GM12891 (cell line): ENCODE results near the gene LENG1. TPM values are rescaled to one million over a fixed set of nuclear protein-coding genes. Genes with fewer than 3 reads are reported as not detected.
"Not testable (repeated sequence)": the region's sequence is repeated elsewhere in the genome, so short reads cannot be mapped to it uniquely, and the experiment has no call there.

ENCODE experiments used
- DNase-seq: peaks from one replicate; pipeline ENCODE4 v3.0.0; 2011; ENCODE audit warnings: low spot score; ENCODE audit not compliant: insufficient read length
- FAIRE-seq: peaks from 2 replicates; lab custom pipeline; 2011; peaks lifted over from hg19 to GRCh38; lab: Jason Lieb, UNC
- PAX5 ChIP-seq: IDR thresholded peaks from 2 replicates; pipeline ENCODE4 v1.6.1; 2011; ENCODE audit warnings: low read length, moderate library complexity, mild to moderate bottlenecking; ENCODE audit not compliant: insufficient read depth, severe bottlenecking
- POLR2A ChIP-seq: IDR thresholded peaks from 2 replicates; pipeline ENCODE4 v1.6.1; 2011; ENCODE audit warnings: low read depth, low read length, control low read depth
- POLR2AphosphoS5 ChIP-seq: IDR thresholded peaks from 2 replicates; pipeline ENCODE4 v1.6.1; 2011; ENCODE audit warnings: low read depth, low read length, control low read depth
- POU2F2 ChIP-seq: IDR thresholded peaks from 2 replicates; pipeline ENCODE4 v1.6.1; 2011; ENCODE audit warnings: low read depth, mild to moderate bottlenecking, control low read depth, low read length, moderate library complexity
- SPI1 ChIP-seq: IDR thresholded peaks from 2 replicates; pipeline ENCODE4 v1.6.1; 2011; ENCODE audit warnings: low read depth, low read length, control low read depth
- TAF1 ChIP-seq: IDR thresholded peaks from 2 replicates; pipeline ENCODE4 v1.6.1; 2011; ENCODE audit warnings: low read depth, low read length, control low read depth
- polyA plus RNA-seq: library from polyadenylated mRNA; unstranded; fragments of >200 nt; gene quantifications from one replicate; pipeline ENCODE4 v1.2.1, GENCODE V29; 2012; ENCODE audit warnings: low read depth, missing spikeins, inconsistent platforms; ENCODE audit not compliant: missing spikeins

The LENG1 gene
- 5.9 TPM for polyA plus RNA-seq

DNA sequence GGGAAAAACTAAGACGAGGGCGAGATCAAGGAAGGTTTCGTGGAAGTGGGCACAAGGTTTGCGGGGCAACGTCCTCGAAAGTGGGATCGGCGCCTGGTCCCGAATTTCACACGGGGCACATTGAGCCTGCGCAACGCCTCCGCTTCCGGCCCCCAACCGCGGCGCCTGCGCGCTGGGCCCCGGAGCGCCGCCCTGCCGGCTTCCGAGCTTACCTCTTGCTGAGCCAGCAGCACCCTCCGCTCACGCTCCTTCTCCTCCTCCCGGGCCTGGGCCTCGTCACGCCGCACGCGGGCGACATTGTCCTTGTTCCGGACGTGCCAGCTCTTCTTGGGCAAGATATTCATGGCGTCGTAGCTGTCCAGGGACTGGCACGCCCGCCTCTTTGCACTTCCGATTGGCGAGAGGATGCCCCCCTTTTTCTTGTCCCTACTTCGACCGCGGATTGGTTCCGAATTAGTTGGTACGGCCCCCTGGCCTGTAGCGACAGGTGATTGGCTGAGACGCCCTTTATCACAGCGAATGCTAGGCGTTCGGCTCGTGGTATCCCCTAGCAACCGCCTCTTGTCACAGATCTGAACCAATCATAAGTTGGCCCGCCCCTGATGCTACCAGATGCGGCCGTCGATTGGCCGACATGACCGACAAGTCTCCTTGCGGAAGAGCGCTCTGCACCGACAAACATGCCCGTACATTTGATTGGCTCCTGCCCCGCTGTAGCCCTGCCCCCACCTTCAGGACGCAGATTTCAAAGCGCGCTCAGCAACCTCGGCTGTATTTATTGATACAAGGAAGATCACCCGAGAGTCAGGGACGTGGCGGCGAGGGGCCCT is at the start of gene LENG1:
Gene LENG1, minus strand, starts transcription at position 370 of the 830 bp plus-strand sequence. Its CDS starts 26 bp downstream, at position 344.
- TF ChIP-seq POU2F2 = peak; percentile 78; the same call in 1 of the 2 replicates
- peak; percentile 82 for TF ChIP-seq POLR2A
- no peak for TF ChIP-seq PAX5
- TF ChIP-seq SPI1 = no peak
- TF ChIP-seq POLR2AphosphoS5 = peak; percentile 94
- TF ChIP-seq TAF1 = peak; percentile 78
- FAIRE-seq (peak; percentile 100), DNase-seq (peak; percentile 96)

DNA sequence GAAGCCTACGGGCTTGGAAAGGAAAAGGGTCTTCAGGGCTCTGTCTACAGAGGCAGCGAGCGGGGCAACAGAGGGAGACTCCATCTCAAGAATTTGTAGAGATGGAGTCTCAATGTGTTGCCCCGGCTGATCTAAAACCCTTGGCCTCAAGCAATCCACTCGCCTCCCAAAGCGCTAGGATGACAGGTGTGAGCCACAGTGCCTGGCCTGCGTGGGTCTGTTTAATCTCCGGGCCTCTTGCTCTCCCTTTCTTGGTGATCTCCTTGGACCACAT is 49.2 kb upstream of the LENG1 start:
- FAIRE-seq (no peak), DNase-seq (no peak)
- TF ChIP-seq SPI1 (no peak), PAX5 (no peak), POLR2A (no peak), POLR2AphosphoS5 (no peak), TAF1 (no peak), POU2F2 (no peak)

DNA sequence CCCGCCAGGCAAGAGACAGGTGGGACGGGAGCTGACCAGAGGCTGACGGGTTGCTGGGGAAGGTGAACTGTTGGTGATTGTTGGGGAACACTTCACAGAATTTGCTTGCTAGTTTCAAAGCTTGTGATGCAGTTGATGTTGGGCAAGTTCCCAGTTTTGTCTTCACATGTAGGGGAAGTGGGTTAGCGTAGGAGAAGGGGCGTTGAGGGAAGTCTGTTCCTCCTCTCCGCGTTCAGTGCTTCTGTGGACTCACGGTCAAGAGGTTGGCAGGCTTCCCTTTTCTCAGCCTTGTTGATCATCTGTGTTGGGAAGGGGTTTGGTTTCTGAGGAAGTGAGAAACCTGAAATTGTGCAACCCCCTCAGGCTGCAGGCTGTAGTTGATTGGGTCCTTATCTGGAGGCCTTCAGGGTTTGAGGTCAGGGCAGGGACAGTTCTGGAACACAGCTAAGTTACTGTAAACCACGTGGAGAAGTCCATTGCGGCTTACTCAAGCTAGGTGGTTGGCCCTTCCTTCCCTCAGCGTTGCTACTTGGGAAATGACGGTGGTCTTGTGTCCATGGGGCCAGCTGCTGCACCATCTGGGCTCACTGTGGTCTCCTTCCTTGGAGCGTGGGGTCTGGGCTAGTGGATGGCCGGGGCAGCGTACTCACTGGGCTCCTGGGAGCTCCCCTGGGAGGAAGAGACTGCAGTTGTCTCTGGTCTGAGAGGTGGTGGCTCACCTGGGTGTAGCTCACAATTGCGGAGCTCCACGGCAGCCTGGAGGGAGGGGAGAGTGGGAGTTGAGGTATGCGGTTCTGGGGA is 48.7 kb upstream of the LENG1 start:
- TF ChIP-seq SPI1 (peak; percentile 95), POLR2AphosphoS5 (peak; percentile 88), PAX5 (no peak), POU2F2 (peak; percentile 8; the same call in 1 of the 2 replicates)

DNA sequence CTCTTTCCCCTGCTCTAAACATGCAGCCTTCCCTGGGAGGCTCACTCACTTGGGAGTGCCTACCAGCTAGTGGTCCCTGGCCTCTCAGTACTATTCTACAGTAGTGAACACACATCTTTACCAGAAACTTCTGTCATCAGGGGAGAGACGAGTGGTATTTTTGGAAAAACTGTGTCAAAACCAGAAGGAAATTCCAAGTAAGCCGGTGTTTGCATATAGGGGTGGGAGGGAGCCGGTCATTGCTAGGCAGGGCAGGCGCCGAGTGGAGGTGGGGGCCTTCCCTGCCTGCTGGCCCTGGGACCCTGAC is 48.1 kb upstream of the LENG1 start:
- TF ChIP-seq TAF1 (no peak), POU2F2 (peak; percentile 6; the same call in 1 of the 2 replicates)
- DNase-seq (no peak), FAIRE-seq (no peak)

More for the DNA sequence above, 48.7 kb upstream of the LENG1 start:
- FAIRE-seq = peak; percentile 85
- DNase-seq = no peak

DNA sequence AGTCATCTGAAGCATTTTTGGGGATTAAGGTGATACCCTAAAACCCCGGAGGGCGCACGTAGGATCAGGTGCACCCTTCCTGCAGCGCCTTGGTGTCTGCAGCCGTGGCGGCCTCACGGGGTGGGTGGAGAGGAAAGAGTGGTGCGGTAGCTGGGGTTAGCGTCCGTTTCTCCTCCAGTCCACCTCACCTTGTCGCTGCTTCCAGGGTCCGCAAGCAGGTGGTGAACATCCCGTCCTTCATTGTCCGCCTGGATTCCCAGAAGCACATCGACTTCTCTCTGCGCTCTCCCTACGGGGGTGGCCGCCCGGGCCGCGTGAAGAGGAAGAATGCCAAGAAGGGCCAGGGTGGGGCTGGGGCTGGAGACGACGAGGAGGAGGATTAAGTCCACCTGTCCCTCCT is 47.7 kb upstream of the LENG1 start:
- not testable (repeated sequence) for FAIRE-seq

DNA sequence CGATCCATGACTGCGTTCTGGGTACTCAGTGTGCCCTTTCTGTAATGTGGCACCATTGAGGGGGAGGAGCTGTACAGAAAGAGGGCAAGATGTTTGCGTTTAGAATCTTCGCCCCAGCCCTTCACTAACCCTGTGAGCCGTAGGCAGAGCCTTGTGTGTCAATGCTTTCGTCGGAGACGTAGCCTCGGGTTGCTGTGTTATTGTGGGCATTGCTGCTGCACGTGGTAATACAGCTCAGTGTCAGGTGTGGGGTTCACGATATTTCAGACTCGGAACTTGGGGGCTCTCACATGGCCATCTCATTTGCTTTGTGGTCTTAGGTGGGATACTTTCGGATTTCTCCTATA is 47.3 kb upstream of the LENG1 start:
- FAIRE-seq (no peak), DNase-seq (no peak)
- TF ChIP-seq POLR2AphosphoS5 (peak; percentile 31; the same call in 1 of the 2 replicates), POU2F2 (no peak)

More for the DNA sequence above, 47.7 kb upstream of the LENG1 start:
- not testable (repeated sequence) for DNase-seq

DNA sequence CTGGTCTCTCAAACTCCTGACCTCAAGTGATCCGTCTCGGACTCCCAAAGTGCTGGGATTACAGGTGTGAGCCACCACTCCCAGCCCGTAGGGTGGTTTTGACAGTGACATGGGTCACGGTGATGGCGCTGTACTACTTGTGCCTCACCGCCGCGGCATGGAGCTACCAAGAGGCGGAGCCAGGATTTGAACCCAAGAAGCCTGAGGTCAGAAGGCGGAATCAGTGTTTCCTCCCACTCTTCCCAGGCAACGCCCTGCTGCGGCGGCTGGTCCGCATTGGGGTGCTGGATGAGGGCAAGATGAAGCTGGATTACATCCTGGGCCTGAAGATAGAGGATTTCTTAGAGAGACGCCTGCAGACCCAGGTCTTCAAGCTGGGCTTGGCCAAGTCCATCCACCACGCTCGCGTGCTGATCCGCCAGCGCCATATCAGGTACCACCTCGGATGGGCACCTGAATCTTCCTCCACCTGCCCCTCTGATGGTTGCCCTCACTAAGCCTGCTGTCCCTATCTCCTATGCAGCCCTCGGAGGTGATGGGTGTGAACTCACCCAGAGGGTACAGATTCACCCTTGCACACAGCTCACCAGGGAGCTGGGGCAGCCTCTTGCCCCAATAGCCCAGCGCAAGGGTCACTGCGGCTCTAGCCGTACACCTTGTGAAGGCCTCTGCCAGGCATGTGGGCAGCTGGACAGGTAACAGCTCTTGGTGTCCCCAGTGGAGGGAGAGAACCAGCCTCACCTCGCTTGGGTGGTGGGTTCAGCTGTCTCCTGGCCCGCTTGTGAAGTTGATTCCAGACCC is 46.7 kb upstream of the LENG1 start:
- DNase-seq (no peak), FAIRE-seq (no peak)
- TF ChIP-seq SPI1 = no peak
- TF ChIP-seq POLR2AphosphoS5 = peak; percentile 66

DNA sequence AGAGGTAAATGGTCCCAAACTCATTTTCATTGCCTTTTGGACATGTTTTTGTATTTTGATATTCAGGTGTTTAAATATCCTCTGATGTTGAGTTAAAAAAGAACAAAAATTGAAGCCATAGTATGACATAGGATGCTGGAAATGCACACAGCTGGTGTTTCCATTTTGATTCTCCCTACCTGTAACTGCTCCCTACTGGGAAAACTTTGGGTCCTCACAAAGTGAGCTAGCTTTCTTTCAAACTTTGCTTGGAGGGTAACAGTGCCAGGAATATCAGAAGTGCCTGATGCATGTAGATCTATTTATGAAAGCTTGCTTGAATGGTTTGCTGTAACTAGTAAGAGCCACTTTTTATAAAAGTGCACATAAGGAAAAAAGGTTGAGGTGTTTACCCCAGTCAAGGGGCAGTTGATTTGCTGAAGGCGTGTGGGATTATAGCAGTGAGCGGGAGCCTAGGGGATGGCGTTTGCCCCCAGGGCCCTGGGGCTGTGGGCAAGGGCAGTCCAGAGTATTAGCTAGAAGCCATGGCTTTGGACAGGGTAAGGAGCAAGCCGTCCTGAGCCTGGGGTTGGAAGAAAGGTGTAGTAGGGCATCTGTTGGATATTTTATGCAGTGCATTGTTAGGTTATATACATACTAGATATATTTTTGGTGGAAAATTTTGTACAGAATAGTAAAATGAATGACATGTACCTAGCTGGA is 45.4 kb upstream of the LENG1 start:
- FAIRE-seq (no peak), DNase-seq (no peak)
- TF ChIP-seq POU2F2 (no peak), TAF1 (no peak), POLR2A (no peak), PAX5 (no peak), POLR2AphosphoS5 (no peak; the same call in 1 of the 2 replicates), SPI1 (no peak)

DNA sequence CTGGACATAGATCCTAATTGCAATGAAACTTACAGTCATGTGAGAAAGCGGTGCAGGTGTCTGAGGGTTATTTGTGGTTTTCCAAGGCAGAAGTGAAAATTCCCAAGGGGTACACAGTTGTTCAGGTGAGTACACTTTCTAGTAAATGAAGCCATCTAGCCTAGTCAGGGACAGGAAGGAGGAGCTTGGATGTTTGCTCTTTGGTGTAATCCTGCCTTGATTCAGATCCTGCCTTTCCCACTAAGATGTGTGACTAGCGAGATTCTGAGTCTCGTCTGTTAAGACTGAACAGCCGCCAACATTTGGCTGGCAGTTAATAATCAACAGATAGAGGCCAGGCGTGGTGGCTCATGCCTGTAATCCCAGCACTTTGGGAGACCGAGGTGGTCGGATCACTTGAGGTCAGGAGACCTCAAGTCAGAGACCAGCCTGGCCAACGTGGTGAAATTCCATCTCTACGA is 43.7 kb upstream of the LENG1 start:
- TF ChIP-seq POU2F2 = no peak
- no peak for TF ChIP-seq POLR2A
- TF ChIP-seq SPI1 = no peak
- TF ChIP-seq POLR2AphosphoS5 = no peak
- no peak for TF ChIP-seq TAF1
- no peak for TF ChIP-seq PAX5
- no peak for DNase-seq
- FAIRE-seq = no peak

DNA sequence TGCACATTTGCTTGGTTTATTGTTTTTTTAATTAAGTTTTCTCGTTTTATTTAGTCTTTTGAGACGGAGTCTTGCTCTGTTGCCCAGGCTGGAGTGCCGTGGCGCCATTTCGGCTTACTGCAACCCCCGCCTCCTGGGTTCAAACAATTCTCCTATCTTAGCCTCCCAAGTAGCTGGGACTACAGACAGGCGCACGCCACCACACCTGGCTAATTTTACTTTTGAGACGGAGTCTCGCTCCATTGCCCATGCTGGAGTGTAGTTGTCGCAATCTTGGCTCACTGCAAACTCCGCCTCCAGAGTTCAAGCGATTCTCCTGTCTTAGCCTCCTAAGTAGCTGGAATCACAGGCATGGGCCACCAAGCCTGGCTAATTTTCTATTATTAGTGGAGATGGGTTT is 42.5 kb upstream of the LENG1 start:
- FAIRE-seq (no peak), DNase-seq (no peak)
- TF ChIP-seq POU2F2 (no peak), POLR2A (no peak), PAX5 (no peak), TAF1 (no peak), SPI1 (no peak), POLR2AphosphoS5 (no peak)
